ENCODE measurements around the gene AGAP6. TPM values are rescaled to one million over a fixed set of nuclear protein-coding genes. Genes with fewer than 3 reads are reported as not detected.
"Not testable (repeated sequence)": the region's sequence is repeated elsewhere in the genome, so short reads cannot be mapped to it uniquely, and the experiment has no call there.

Gene AGAP6
- total RNA-seq = 3.7 TPM
- long read RNA-seq, partial matches to known transcripts = 0 of 3 reads
- long read RNA-seq, other reads (novel, unspliced or antisense) = 2 of 3 reads

GRCh38 chr10:49988376-49988775 is at the start of gene AGAP6:
TSS of gene AGAP6 (plus strand) at chr10:49988406. CDS start at chr10:49988716, 310 bp downstream.
- DNase-seq; ATAC-seq (ENCODE audit: poor library complexity); intact Hi-C loops (cut with DNase I): not testable (repeated sequence)

- intact Hi-C loops (cut with DNase I) = not testable (repeated sequence)
- ATAC-seq (ENCODE audit: poor library complexity) = peak; percentile 98
- peak; percentile 88 for DNase-seq
These were observed 46.5 kb upstream of the AGAP6 start, which contains the start of the genes PARG and TIMM23B for GRCh38 chr10:49941447-49942338. TSS of gene PARG (minus strand) at chr10:49942027. CDS start at chr10:49941725, 302 bp downstream. TSS of gene TIMM23B (plus strand) at chr10:49942053. CDS start at chr10:49942195, 142 bp downstream.

- ATAC-seq (ENCODE audit: poor library complexity) = peak; percentile 14
- DNase-seq; intact Hi-C loops (cut with DNase I): not testable (repeated sequence)
These were observed 45.9 kb upstream of the AGAP6 start for GRCh38 chr10:49942339-49942705.

- DNase-seq; intact Hi-C loops (cut with DNase I); ATAC-seq (ENCODE audit: poor library complexity): not testable (repeated sequence)
These were observed 44.6 kb upstream of the AGAP6 start for GRCh38 chr10:49943607-49944006.

- peak; percentile 78 for ATAC-seq (ENCODE audit: poor library complexity)
- intact Hi-C loops (cut with DNase I); DNase-seq: not testable (repeated sequence)
These were observed 40.1 kb upstream of the AGAP6 start for GRCh38 chr10:49948142-49948541.

GRCh38 chr10:49948737-49949136 is 39.5 kb upstream of the AGAP6 start:
- intact Hi-C loops (cut with DNase I); ATAC-seq (ENCODE audit: poor library complexity): not testable (repeated sequence)

GRCh38 chr10:49952006-49952405 is 36.2 kb upstream of the AGAP6 start:
- intact Hi-C loops (cut with DNase I); ATAC-seq (ENCODE audit: poor library complexity); DNase-seq: not testable (repeated sequence)

More at GRCh38 chr10:49948737-49949136, 39.5 kb upstream of the AGAP6 start:
- DNase-seq = not testable (repeated sequence)

GRCh38 chr10:49953122-49953521 is 35.1 kb upstream of the AGAP6 start:
- DNase-seq; intact Hi-C loops (cut with DNase I): not testable (repeated sequence)
- peak; percentile 25 for ATAC-seq (ENCODE audit: poor library complexity)

GRCh38 chr10:49970331-49970857 is 17.8 kb upstream of the AGAP6 start:
- DNase-seq; intact Hi-C loops (cut with DNase I); ATAC-seq (ENCODE audit: poor library complexity): not testable (repeated sequence)

GRCh38 chr10:49971466-49971865 is 16.7 kb upstream of the AGAP6 start:
- ATAC-seq (ENCODE audit: poor library complexity); DNase-seq; intact Hi-C loops (cut with DNase I): not testable (repeated sequence)

- peak; percentile 36 for ATAC-seq (ENCODE audit: poor library complexity)
- intact Hi-C loops (cut with DNase I); DNase-seq: not testable (repeated sequence)
These were observed 16.1 kb upstream of the AGAP6 start for GRCh38 chr10:49972094-49972493.

GRCh38 chr10:49977756-49978155 is 10.4 kb upstream of the AGAP6 start:
- intact Hi-C loops (cut with DNase I); DNase-seq; ATAC-seq (ENCODE audit: poor library complexity): not testable (repeated sequence)

GRCh38 chr10:49987207-49987606 is 999 bp upstream of the AGAP6 start:
- DNase-seq; ATAC-seq (ENCODE audit: poor library complexity); intact Hi-C loops (cut with DNase I): not testable (repeated sequence)

- intact Hi-C loops (cut with DNase I); ATAC-seq (ENCODE audit: poor library complexity); DNase-seq: not testable (repeated sequence)
These were observed 7.1 kb downstream of the AGAP6 start for GRCh38 chr10:49995321-49995720.

GRCh38 chr10:50014024-50014423 is 25.8 kb downstream of the AGAP6 start:
- DNase-seq; ATAC-seq (ENCODE audit: poor library complexity); intact Hi-C loops (cut with DNase I): not testable (repeated sequence)

- ATAC-seq (ENCODE audit: poor library complexity); DNase-seq; intact Hi-C loops (cut with DNase I): not testable (repeated sequence)
These were observed 27.5 kb downstream of the AGAP6 start for GRCh38 chr10:50015596-50016220.

- intact Hi-C loops (cut with DNase I); ATAC-seq (ENCODE audit: poor library complexity); DNase-seq: not testable (repeated sequence)
These were observed 28.7 kb downstream of the AGAP6 start for GRCh38 chr10:50016926-50017325.

GRCh38 chr10:50017646-50018045 is 29.4 kb downstream of the AGAP6 start:
- DNase-seq; ATAC-seq (ENCODE audit: poor library complexity); intact Hi-C loops (cut with DNase I): not testable (repeated sequence)

- DNase-seq; ATAC-seq (ENCODE audit: poor library complexity); intact Hi-C loops (cut with DNase I): not testable (repeated sequence)
These were observed 31.1 kb downstream of the AGAP6 start for GRCh38 chr10:50019279-50019678.

All from Right ventricle myocardium superior (tissue), 1 donor.